Sigmoid colon (tissue), 3 donors: ENCODE measurements around the gene JUND.

Source experiments
- POLR2A ChIP-seq, 2 donors: fragments of 450-650 bp; IDR thresholded peaks; one replicate each; pipeline ENCODE4 v1.6.1; 2016; ENCODE audit warnings: antibody characterized with exemption in 2 of 2, mild to moderate bottlenecking in 2 of 2, moderate library complexity in 2 of 2
- TF ChIP-seq, protein P1 (sequence below), 4 experiments: fragments of 450-650 bp in 3 of 4; fragments of 200-600 bp in 1 of 4; IDR thresholded peaks; one replicate each; pipeline ENCODE4 v1.5.1; 2016 to 2019; ENCODE audit warnings: antibody characterized with exemption in 4 of 4, mild to moderate bottlenecking in 3 of 4, moderate library complexity in 2 of 4

DNA sequence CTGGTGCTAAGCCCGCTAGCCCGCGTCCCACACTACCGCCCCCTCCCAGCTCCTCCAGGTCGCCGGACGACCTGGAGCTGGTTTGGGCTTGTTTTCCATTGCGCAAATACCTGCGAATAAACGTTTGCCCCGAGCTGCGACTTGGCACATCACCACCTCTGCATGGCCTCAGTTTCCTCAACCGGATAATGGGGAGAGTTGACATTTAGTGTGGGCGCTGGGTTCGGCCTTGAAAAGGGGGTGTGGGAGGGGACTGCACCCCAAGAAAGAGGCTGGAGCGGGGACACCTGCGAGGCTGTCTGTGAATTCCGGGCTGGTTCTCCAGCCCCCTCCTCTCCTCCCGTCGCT is 11.0 kb upstream of the JUND start:
- TF ChIP-seq, protein P1, sequence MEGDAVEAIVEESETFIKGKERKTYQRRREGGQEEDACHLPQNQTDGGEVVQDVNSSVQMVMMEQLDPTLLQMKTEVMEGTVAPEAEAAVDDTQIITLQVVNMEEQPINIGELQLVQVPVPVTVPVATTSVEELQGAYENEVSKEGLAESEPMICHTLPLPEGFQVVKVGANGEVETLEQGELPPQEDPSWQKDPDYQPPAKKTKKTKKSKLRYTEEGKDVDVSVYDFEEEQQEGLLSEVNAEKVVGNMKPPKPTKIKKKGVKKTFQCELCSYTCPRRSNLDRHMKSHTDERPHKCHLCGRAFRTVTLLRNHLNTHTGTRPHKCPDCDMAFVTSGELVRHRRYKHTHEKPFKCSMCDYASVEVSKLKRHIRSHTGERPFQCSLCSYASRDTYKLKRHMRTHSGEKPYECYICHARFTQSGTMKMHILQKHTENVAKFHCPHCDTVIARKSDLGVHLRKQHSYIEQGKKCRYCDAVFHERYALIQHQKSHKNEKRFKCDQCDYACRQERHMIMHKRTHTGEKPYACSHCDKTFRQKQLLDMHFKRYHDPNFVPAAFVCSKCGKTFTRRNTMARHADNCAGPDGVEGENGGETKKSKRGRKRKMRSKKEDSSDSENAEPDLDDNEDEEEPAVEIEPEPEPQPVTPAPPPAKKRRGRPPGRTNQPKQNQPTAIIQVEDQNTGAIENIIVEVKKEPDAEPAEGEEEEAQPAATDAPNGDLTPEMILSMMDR (IDR thresholded peaks at IDR 0.05), result no peak
- peak in 1 of 2 donors; percentile 21 for TF ChIP-seq POLR2A (IDR thresholded peaks at IDR 0.05)
